Measurements from ENCODE around the gene OR2H1.

Gene OR2H1

GRCh38 chr6:29486577-29486976 is 29.6 kb downstream of the OR2H1 start:
- no peak for DNase-seq

GRCh38 chr6:29487131-29487530 is 30.2 kb downstream of the OR2H1 start:
- DNase-seq: no peak

GRCh38 chr6:29487660-29488059 is 30.7 kb downstream of the OR2H1 start, which contains the start of gene MAS1L:
Gene MAS1L, minus strand, starts transcription at chr6:29487956. Its CDS starts 54 bp downstream, at chr6:29487902.
- no peak for DNase-seq

GRCh38 chr6:29488874-29489273 is 31.9 kb downstream of the OR2H1 start:
- no peak for DNase-seq

- DNase-seq: no peak
Measured at GRCh38 chr6:29489286-29489685, 32.3 kb downstream of the OR2H1 start.

GRCh38 chr6:29490055-29490454 is 33.1 kb downstream of the OR2H1 start:
- DNase-seq: no peak

GRCh38 chr6:29490552-29490951 is 33.6 kb downstream of the OR2H1 start:
- DNase-seq: no peak

- DNase-seq: no peak
Measured at GRCh38 chr6:29491574-29491973, 34.6 kb downstream of the OR2H1 start.

GRCh38 chr6:29493261-29493660 is 36.3 kb downstream of the OR2H1 start:
- DNase-seq: no peak

GRCh38 chr6:29494131-29494530 is 37.2 kb downstream of the OR2H1 start:
- DNase-seq: no peak

GRCh38 chr6:29495571-29495970 is 38.6 kb downstream of the OR2H1 start:
- DNase-seq: no peak

- no peak for DNase-seq
Measured at GRCh38 chr6:29496961-29497360, 40.0 kb downstream of the OR2H1 start.

- no peak for DNase-seq
Measured at GRCh38 chr6:29499704-29500103, 42.7 kb downstream of the OR2H1 start.

GRCh38 chr6:29500594-29500993 is 43.6 kb downstream of the OR2H1 start:
- DNase-seq: no peak

GRCh38 chr6:29501106-29501505 is 44.2 kb downstream of the OR2H1 start:
- DNase-seq: no peak

GRCh38 chr6:29502181-29502580 is 45.2 kb downstream of the OR2H1 start:
- no peak for DNase-seq

GRCh38 chr6:29502597-29502996 is 45.6 kb downstream of the OR2H1 start:
- DNase-seq: no peak

GRCh38 chr6:29504961-29505360 is 48.0 kb downstream of the OR2H1 start:
- DNase-seq: no peak

- DNase-seq: no peak
Measured at GRCh38 chr6:29505808-29506207, 48.9 kb downstream of the OR2H1 start.

- no peak for DNase-seq
Measured at GRCh38 chr6:29506446-29507067, 49.6 kb downstream of the OR2H1 start.

- DNase-seq: no peak
Measured at GRCh38 chr6:29507319-29507718, 50.4 kb downstream of the OR2H1 start.

GRCh38 chr6:29509239-29509638 is 52.3 kb downstream of the OR2H1 start:
- no peak for DNase-seq

GRCh38 chr6:29509711-29510110 is 52.8 kb downstream of the OR2H1 start:
- no peak for DNase-seq

GRCh38 chr6:29510202-29510601 is 53.2 kb downstream of the OR2H1 start:
- no peak for DNase-seq

- DNase-seq: no peak
Measured at GRCh38 chr6:29510746-29511300, 53.9 kb downstream of the OR2H1 start.
